Measurements from ENCODE around the gene SPTB. TPM values are rescaled to one million over a fixed set of nuclear protein-coding genes. Genes with fewer than 3 reads are reported as not detected.

SPTB gene
- total and polyA plus RNA-seq, 9 donors, result 0.28 to 1.4 (median 0.68) TPM

DNA sequence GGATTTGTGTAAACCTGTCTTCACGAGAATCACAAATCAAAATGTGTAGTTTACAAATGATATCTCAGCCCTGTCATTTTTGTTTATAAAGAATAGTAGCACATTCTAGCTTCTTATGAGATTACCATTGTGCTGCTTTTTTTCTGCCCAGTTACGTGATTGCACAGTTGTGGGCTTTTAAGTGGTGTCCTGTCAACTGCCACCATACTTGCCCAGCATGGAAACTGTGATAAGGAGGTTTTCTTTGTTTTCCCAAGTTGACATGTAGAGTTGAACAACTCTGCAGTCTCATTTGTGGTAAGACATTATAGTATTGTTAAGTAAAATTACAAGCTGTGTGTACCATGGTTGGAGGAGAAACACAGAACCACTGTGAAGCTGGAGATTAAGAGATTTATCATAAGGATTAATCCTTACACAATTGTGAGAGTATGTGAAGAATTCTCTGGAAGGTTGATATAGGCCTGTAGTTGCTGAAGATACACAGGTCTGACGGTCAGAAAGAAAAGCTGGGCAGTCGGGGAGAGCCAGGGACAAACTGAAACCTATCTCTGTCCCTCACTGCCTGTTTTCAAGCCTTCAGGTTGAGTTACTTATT, 46.8 kb upstream of the SPTB start:
- Histone ChIP-seq H3K4me3 (no peak overlapping the region), H3K27ac (no peak overlapping the region), H3K27me3 (no peaks in the 10 kb centered on the region), H3K4me1 (ENCODE audit: insufficient read depth) (peaks cover 8% of the 10 kb centered on the region), H3K9me3 (no peaks in the 10 kb centered on the region), H3K36me3 (no peaks in the 10 kb centered on the region)
- DNase-seq, result no peak
- intact Hi-C loops (cut with DNase I), result no loop called here
- TF ChIP-seq POLR2A (IDR thresholded peaks at IDR 0.05), result no peak
- no peak for TF ChIP-seq EP300 (IDR thresholded peaks at IDR 0.05)
- TF ChIP-seq, protein P1, sequence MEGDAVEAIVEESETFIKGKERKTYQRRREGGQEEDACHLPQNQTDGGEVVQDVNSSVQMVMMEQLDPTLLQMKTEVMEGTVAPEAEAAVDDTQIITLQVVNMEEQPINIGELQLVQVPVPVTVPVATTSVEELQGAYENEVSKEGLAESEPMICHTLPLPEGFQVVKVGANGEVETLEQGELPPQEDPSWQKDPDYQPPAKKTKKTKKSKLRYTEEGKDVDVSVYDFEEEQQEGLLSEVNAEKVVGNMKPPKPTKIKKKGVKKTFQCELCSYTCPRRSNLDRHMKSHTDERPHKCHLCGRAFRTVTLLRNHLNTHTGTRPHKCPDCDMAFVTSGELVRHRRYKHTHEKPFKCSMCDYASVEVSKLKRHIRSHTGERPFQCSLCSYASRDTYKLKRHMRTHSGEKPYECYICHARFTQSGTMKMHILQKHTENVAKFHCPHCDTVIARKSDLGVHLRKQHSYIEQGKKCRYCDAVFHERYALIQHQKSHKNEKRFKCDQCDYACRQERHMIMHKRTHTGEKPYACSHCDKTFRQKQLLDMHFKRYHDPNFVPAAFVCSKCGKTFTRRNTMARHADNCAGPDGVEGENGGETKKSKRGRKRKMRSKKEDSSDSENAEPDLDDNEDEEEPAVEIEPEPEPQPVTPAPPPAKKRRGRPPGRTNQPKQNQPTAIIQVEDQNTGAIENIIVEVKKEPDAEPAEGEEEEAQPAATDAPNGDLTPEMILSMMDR (IDR thresholded peaks at IDR 0.05), result no peak
- WGBS, 3 donors, result 61 to 80% (median 77%) methylated on average over 4 of the region's 4 CpGs

DNA sequence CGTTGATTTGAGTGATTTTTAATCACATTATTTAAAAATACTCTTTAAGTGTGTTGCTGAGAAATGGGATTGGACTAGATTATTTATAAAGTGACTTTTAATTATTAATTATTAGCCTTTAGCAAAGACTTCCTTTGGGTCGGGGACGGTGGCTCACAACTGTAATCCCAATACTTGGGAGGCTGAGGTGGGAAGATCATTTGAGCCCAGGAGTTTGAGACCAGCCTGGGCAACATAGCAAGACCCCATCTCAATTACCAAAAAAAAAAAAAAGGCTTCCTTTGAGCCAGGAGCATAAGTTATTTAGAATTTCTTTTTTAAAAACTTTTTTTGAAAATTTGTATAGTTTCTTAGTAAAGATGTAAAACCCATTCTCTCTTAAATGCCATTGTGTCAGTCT, 43.3 kb upstream of the SPTB start:
- Histone ChIP-seq H3K27me3 (no peaks in the 10 kb centered on the region), H3K36me3 (no peaks in the 10 kb centered on the region), H3K4me1 (ENCODE audit: insufficient read depth) (no peaks in the 10 kb centered on the region), H3K4me3 (no peak overlapping the region), H3K9me3 (no peaks in the 10 kb centered on the region), H3K27ac (no peak overlapping the region)
- intact Hi-C loops (cut with DNase I), result no loop called here
- DNase-seq, result no peak
- TF ChIP-seq, protein P1 (IDR thresholded peaks at IDR 0.05), result no peak
- TF ChIP-seq EP300 (IDR thresholded peaks at IDR 0.05), result no peak
- no peak for TF ChIP-seq POLR2A (IDR thresholded peaks at IDR 0.05)
- WGBS, 3 donors, result 80 to 88% (median 83%) methylated on average over 3 of the region's 3 CpGs

DNA sequence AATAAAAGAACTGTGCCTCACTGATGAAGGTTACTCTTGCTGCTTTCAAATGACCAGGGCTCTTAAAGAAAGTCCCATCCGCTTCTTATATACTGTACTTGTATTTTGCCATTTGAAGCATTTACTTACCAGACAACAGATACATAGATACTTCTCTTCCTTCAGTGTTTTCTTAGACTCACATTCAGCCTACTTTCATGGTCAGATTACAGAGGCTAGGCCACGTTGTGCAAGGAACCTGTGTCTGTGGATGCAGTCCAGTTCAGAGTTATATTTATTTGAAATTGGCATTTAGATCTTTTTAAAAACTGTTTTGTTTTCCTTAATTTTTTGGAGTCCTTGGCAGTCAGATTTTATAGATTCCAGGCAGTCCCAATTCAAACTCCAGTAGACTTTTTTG, 40.8 kb upstream of the SPTB start:
- Histone ChIP-seq H3K9me3 (no peaks in the 10 kb centered on the region), H3K4me3 (no peak overlapping the region), H3K36me3 (no peaks in the 10 kb centered on the region), H3K27me3 (no peaks in the 10 kb centered on the region), H3K27ac (no peak overlapping the region), H3K4me1 (ENCODE audit: insufficient read depth) (peaks cover 3% of the 10 kb centered on the region)
- WGBS, 3 donors, result 41 to 72% (median 45%) methylated on average over 2 of the region's 2 CpGs
- intact Hi-C loops (cut with DNase I), result no loop called here
- no peak for DNase-seq
- TF ChIP-seq EP300 (IDR thresholded peaks at IDR 0.05) (no peak), POLR2A (IDR thresholded peaks at IDR 0.05) (no peak)
- TF ChIP-seq, protein P1 (IDR thresholded peaks at IDR 0.05), result no peak

DNA sequence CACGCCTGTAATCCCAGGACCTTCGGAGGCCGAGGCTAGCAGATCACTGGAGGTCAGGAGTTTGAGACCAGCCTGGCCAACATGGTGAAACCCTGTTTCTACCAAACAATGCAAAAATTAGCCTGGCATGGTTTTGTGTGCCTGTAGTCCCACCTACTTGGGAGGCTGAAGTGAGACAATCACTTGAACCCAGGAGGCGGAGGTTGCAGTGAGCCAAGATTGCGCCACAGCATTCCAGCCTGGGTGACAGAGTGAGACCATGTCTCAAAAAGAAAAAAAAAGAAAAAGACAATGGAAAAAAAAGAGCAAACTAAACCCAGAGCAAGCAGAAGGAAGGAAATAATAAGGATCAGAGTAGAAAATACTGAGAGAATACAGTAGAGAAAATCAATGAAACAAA, 39.9 kb upstream of the SPTB start:
- no peak overlapping the region for H3K4me3 ChIP-seq
- 74 to 91% (median 81%) methylated on average over 5 of the region's 5 CpGs for WGBS, 3 donors
- no peaks in the 10 kb centered on the region for H3K27me3 ChIP-seq
- H3K27ac ChIP-seq, result no peak overlapping the region
- intact Hi-C loops (cut with DNase I), result no loop called here
- peaks cover 8% of the 10 kb centered on the region for H3K4me1 ChIP-seq (ENCODE audit: insufficient read depth)
- no peaks in the 10 kb centered on the region for H3K9me3 ChIP-seq
- TF ChIP-seq EP300 (IDR thresholded peaks at IDR 0.05), result no peak
- no peak for TF ChIP-seq POLR2A (IDR thresholded peaks at IDR 0.05)
- TF ChIP-seq, protein P1 (IDR thresholded peaks at IDR 0.05), result no peak
- no peaks in the 10 kb centered on the region for H3K36me3 ChIP-seq
- DNase-seq, result no peak
